OCI-LY1 (cell line): ENCODE measurements around the gene DCBLD2.

Experiments used
- H2AFZ ChIP-seq: fragments of 200-600 bp; sonication (generic), shearing (Covaris generic); 2 replicates; pipeline ENCODE4 v1.6.0; 2014; ENCODE audit warnings: antibody characterized with exemption, mild to moderate bottlenecking, low read length
- H3F3A ChIP-seq: fragments of 200-600 bp; sonication (generic), shearing (Covaris generic); 2 replicates; pipeline ENCODE4 v1.6.0; 2014; ENCODE audit warnings: mild to moderate bottlenecking, antibody characterized with exemption, low read length, moderate library complexity; ENCODE audit not compliant: insufficient read depth
- H3K27ac ChIP-seq: fragments of 200-600 bp; sonication (generic); 2 replicates; pipeline ENCODE4 v1.5.1; 2014; ENCODE audit warnings: low read length, mixed run types, mild to moderate bottlenecking, low read depth; ENCODE audit not compliant: poor library complexity, severe bottlenecking
- H3K27me3 ChIP-seq: fragments of 200-600 bp; sonication (generic); 2 replicates; pipeline ENCODE4 v1.6.0; 2014; ENCODE audit warnings: antibody characterized with exemption, mild to moderate bottlenecking, low read length, moderate library complexity; ENCODE audit not compliant: insufficient read depth
- H3K36me3 ChIP-seq: fragments of 200-600 bp; sonication (generic); 2 replicates; pipeline ENCODE4 v1.6.1; 2014; ENCODE audit warnings: mild to moderate bottlenecking, antibody characterized with exemption, low read length, moderate library complexity, mixed read lengths; ENCODE audit not compliant: insufficient read depth
- H3K4me1 ChIP-seq: fragments of 200-600 bp; sonication (generic); 2 replicates; pipeline ENCODE4 v1.5.1; 2014; ENCODE audit warnings: mild to moderate bottlenecking, low read length, moderate library complexity; ENCODE audit not compliant: insufficient read depth, severe bottlenecking
- H3K4me2 ChIP-seq: fragments of 200-600 bp; sonication (generic), shearing (Covaris generic); 2 replicates; pipeline ENCODE4 v1.6.1; 2014; ENCODE audit warnings: low read length
- H3K4me3 ChIP-seq: fragments of 200-600 bp; sonication (generic); 2 replicates; pipeline ENCODE4 v1.5.1; 2014; ENCODE audit warnings: low read length, low read depth, mild to moderate bottlenecking, mixed read lengths; ENCODE audit not compliant: poor library complexity, severe bottlenecking
- H3K79me2 ChIP-seq: fragments of 200-600 bp; shearing (Covaris generic); 2 replicates; pipeline ENCODE4 v1.6.1; 2016; ENCODE audit warnings: mixed run types, low read length, mixed read lengths; ENCODE audit not compliant: insufficient read depth
- H3K9ac ChIP-seq: fragments of 200-600 bp; sonication (generic), shearing (Covaris generic); 2 replicates; pipeline ENCODE4 v1.6.1; 2014; ENCODE audit warnings: mild to moderate bottlenecking, low read length, mixed read lengths
- H3K9me2 ChIP-seq: fragments of 200-600 bp; sonication (generic), shearing (Covaris generic); 2 replicates; pipeline ENCODE4 v1.6.1; 2014; ENCODE audit warnings: low read depth, mild to moderate bottlenecking, low read length, mixed read lengths
- H3K9me3 ChIP-seq: fragments of 200-600 bp; shearing (Covaris generic); 2 replicates; pipeline ENCODE4 v1.6.1; 2014; ENCODE audit warnings: low read length, mixed read lengths
- H4K20me1 ChIP-seq: fragments of 200-600 bp; sonication (generic), shearing (Covaris generic); 2 replicates; pipeline ENCODE4 v1.6.0; 2016; ENCODE audit warnings: mild to moderate bottlenecking, low read length; ENCODE audit not compliant: insufficient read depth
- CTCF ChIP-seq: fragments of 200-600 bp; sonication (generic), shearing (Covaris generic); IDR thresholded peaks from 2 replicates; pipeline ENCODE4 v1.5.1; 2017; ENCODE audit warnings: mild to moderate bottlenecking, antibody characterized with exemption, low read length, moderate library complexity, mixed read lengths
- EZH2 ChIP-seq: fragments of 200-600 bp; sonication (generic), shearing (Covaris generic); IDR thresholded peaks from 2 replicates; pipeline ENCODE4 v1.8.0; 2017; ENCODE audit warnings: borderline replicate concordance, mixed run types, mild to moderate bottlenecking, antibody characterized with exemption, low read length, moderate library complexity, mixed read lengths

DCBLD2 gene

GRCh38 chr3:98754483-98754882 is 147.0 kb downstream of the DCBLD2 start:
- Histone ChIP-seq H3K4me2 (no peak overlapping the region), H3K4me3 (no peak overlapping the region), H3F3A (no peaks in the 10 kb centered on the region), H2AFZ (no peak overlapping the region), H3K27me3 (no peaks in the 10 kb centered on the region), H3K36me3 (no peaks in the 10 kb centered on the region), H4K20me1 (no peaks in the 10 kb centered on the region), H3K27ac (no peak overlapping the region), H3K9ac (no peak overlapping the region), H3K9me3 (no peaks in the 10 kb centered on the region), H3K9me2 (no peaks in the 10 kb centered on the region), H3K79me2 (no peaks in the 10 kb centered on the region), H3K4me1 (no peaks in the 10 kb centered on the region)
- TF ChIP-seq CTCF: no peak
- no peak for TF ChIP-seq EZH2

- no peaks in the 10 kb centered on the region for H3K9me2 ChIP-seq
- H3K36me3 ChIP-seq: no peaks in the 10 kb centered on the region
- H3K27me3 ChIP-seq: no peaks in the 10 kb centered on the region
- H3K27ac ChIP-seq: no peak overlapping the region
- no peak overlapping the region for H3K4me3 ChIP-seq
- H3K9ac ChIP-seq: no peak overlapping the region
- no peaks in the 10 kb centered on the region for H3F3A ChIP-seq
- no peaks in the 10 kb centered on the region for H4K20me1 ChIP-seq
- H3K4me1 ChIP-seq: no peaks in the 10 kb centered on the region
- TF ChIP-seq CTCF (no peak), EZH2 (no peak)
- no peak overlapping the region for H3K4me2 ChIP-seq
- H3K9me3 ChIP-seq: no peaks in the 10 kb centered on the region
- H3K79me2 ChIP-seq: no peaks in the 10 kb centered on the region
- H2AFZ ChIP-seq: no peak overlapping the region
Measured at GRCh38 chr3:98750276-98750919, 151.1 kb downstream of the DCBLD2 start.

- Histone ChIP-seq H3K27me3 (no peaks in the 10 kb centered on the region), H3K36me3 (no peaks in the 10 kb centered on the region), H3K4me3 (no peak overlapping the region), H3K9me2 (no peaks in the 10 kb centered on the region), H3K9ac (no peak overlapping the region), H3K4me1 (no peaks in the 10 kb centered on the region), H4K20me1 (no peaks in the 10 kb centered on the region), H3K27ac (no peak overlapping the region), H3F3A (no peaks in the 10 kb centered on the region), H3K9me3 (no peaks in the 10 kb centered on the region), H3K79me2 (no peaks in the 10 kb centered on the region), H3K4me2 (no peak overlapping the region), H2AFZ (no peak overlapping the region)
- TF ChIP-seq CTCF: no peak
- TF ChIP-seq EZH2: no peak
Measured at GRCh38 chr3:98746882-98747281, 154.6 kb downstream of the DCBLD2 start.
